A673 (cell line): ENCODE data around the gene ESPNL. TPM values are rescaled to one million over a fixed set of nuclear protein-coding genes. Genes with fewer than 3 reads are reported as not detected.

ENCODE experiments used
- BruUV-seq: library from RNA; stranded (reverse); fragments of 400-500 nt; replicated peaks from 2 replicates; lab custom pipeline; 2021; lab: Mats Ljungman, UMichigan
- CTCF ChIA-PET: fragments of 300-600 bp; sonication (Branson Sonifier 250); formaldehyde crosslinking; loops from one replicate; lab custom pipeline; 2022; ENCODE audit warnings: antibody characterized with exemption; lab: Charles Lee
- POLR2A ChIA-PET: fragments of 300-600 bp; sonication (Branson Sonifier 250); formaldehyde crosslinking; loops from one replicate; lab custom pipeline; 2022; ENCODE audit warnings: antibody characterized with exemption; ENCODE audit not compliant: low non-redundant PET; lab: Charles Lee
- DNase-seq: peaks from one replicate; pipeline ENCODE4 v3.0.0-alpha.2; 2015; ENCODE audit warnings: low spot score
- H3K27ac ChIP-seq: fragments of 200-600 bp; sonication (generic); 2 replicates; pipeline ENCODE4 v1.5.1; 2016; ENCODE audit warnings: mixed run types, low read depth, mild to moderate bottlenecking, mixed read lengths, antibody characterized with exemption, low read length; ENCODE audit not compliant: poor library complexity, severe bottlenecking
- H3K27me3 ChIP-seq: fragments of 200-600 bp; sonication (generic); replicated peaks from 2 replicates; pipeline ENCODE4 v1.6.1; 2017; ENCODE audit warnings: mixed run types, low read depth, mild to moderate bottlenecking, mixed read lengths, antibody characterized with exemption, low read length; ENCODE audit not compliant: insufficient read depth, poor library complexity
- H3K36me3 ChIP-seq: fragments of 200-600 bp; sonication (generic); 2 replicates; pipeline ENCODE4 v1.6.1; 2016; ENCODE audit warnings: mixed run types, mild to moderate bottlenecking, mixed read lengths, antibody characterized with exemption, low read length; ENCODE audit not compliant: insufficient read depth, poor library complexity, severe bottlenecking
- H3K4me1 ChIP-seq: fragments of 200-600 bp; sonication (generic); 2 replicates; pipeline ENCODE4 v1.6.1; 2017; ENCODE audit warnings: mixed run types, mild to moderate bottlenecking, mixed read lengths, antibody characterized with exemption, low read length; ENCODE audit not compliant: insufficient read depth, poor library complexity, severe bottlenecking
- H3K4me3 ChIP-seq: fragments of 200-600 bp; sonication (generic); 2 replicates; pipeline ENCODE4 v1.5.1; 2016; ENCODE audit warnings: low read depth, mixed run types, mild to moderate bottlenecking, mixed read lengths, low read length; ENCODE audit not compliant: poor library complexity, severe bottlenecking
- H3K9me3 ChIP-seq: fragments of 200-600 bp; sonication (generic); 2 replicates; pipeline ENCODE4 v1.6.1; 2016; ENCODE audit warnings: mixed run types, low read depth, mild to moderate bottlenecking, mixed read lengths, antibody characterized with exemption, low read length; ENCODE audit not compliant: poor library complexity, severe bottlenecking
- EZH2 ChIP-seq: fragments of 200-600 bp; sonication (generic); IDR thresholded peaks from 2 replicates; pipeline ENCODE4 v1.6.1; 2017; ENCODE audit warnings: borderline replicate concordance, low read depth, mild to moderate bottlenecking, mixed read lengths, antibody characterized with exemption, low read length; ENCODE audit not compliant: poor library complexity, severe bottlenecking
- intact Hi-C: fragments of 100-400 bp; cut with micrococcal nuclease; formaldehyde crosslinking; loops from one replicate; pipeline ENCODE4 v1.10.0; 2022; ENCODE audit not compliant: unreplicated experiment
- total RNA-seq: library from RNA; stranded (reverse); gene quantifications from 2 replicates; pipeline ENCODE4 v1.2.3, GENCODE V29; 2021
- TF ChIP-seq, protein P1 (sequence below): fragments of 300-800, 200-600 bp; sonication (generic); conservative IDR thresholded peaks from 2 replicates; pipeline ENCODE4 v1.5.1; 2017; ENCODE audit warnings: low read depth, mild to moderate bottlenecking, antibody characterized with exemption, low read length, moderate library complexity, mixed read lengths

The ESPNL gene
- total RNA-seq, 1 experiment from 2014 or later: 0.30 TPM

GRCh38 chr2:238142382-238143205, 42.5 kb downstream of the ESPNL start:
- Histone ChIP-seq H3K27ac (no peak overlapping the region), H3K27me3 (no peaks in the 10 kb centered on the region), H3K4me3 (no peak overlapping the region), H3K9me3 (no peaks in the 10 kb centered on the region), H3K4me1 (no peaks in the 10 kb centered on the region), H3K36me3 (no peaks in the 10 kb centered on the region)
- intact Hi-C loops: no loop called here
- POLR2A ChIA-PET: no interaction called here
- TF ChIP-seq EZH2: no peak
- TF ChIP-seq, protein P1, sequence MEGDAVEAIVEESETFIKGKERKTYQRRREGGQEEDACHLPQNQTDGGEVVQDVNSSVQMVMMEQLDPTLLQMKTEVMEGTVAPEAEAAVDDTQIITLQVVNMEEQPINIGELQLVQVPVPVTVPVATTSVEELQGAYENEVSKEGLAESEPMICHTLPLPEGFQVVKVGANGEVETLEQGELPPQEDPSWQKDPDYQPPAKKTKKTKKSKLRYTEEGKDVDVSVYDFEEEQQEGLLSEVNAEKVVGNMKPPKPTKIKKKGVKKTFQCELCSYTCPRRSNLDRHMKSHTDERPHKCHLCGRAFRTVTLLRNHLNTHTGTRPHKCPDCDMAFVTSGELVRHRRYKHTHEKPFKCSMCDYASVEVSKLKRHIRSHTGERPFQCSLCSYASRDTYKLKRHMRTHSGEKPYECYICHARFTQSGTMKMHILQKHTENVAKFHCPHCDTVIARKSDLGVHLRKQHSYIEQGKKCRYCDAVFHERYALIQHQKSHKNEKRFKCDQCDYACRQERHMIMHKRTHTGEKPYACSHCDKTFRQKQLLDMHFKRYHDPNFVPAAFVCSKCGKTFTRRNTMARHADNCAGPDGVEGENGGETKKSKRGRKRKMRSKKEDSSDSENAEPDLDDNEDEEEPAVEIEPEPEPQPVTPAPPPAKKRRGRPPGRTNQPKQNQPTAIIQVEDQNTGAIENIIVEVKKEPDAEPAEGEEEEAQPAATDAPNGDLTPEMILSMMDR: no peak
- CTCF ChIA-PET: no interaction called here
- BruUV-seq: no TSS peak
- no peak for DNase-seq

DNA sequence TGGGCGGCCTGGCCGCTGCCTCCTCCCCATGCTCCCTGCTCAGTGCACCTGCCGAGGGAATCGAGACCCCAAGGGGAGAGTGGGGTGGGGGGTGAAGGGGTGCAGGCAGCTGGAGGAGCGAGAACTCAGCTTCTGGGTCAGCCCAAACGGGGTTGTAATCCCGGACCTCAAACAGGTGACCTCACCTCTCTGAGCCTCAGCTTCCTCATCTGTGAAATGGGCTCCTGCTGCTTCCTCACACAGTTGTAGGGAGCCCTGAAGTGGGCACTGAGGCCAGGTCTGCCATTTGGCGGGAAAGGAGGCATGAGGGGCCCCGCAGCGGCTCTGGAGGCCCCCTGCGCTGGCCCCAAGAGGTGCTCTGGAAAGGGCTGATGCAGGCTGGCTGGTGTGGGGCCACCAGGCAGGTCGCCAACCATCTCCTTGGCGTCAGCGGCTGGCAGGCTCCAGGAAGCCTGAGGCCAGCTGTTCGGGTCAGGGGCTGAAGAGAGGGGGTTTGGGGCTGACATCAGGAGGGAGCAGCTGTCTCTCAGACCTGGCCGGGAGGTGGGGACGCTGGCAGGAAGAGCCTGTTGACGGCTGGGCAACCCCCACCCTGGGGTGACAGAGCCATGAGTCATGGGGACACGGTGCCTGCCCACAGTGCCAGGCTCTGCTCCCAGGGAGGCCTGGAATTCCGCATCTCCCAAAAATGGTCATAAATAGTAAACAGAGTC, 43.3 kb downstream of the ESPNL start:
- no peaks in the 10 kb centered on the region for H3K27me3 ChIP-seq
- no peaks in the 10 kb centered on the region for H3K9me3 ChIP-seq
- H3K4me3 ChIP-seq: no peak overlapping the region
- POLR2A ChIA-PET: no interaction called here
- CTCF ChIA-PET: no interaction called here
- H3K4me1 ChIP-seq: no peaks in the 10 kb centered on the region
- intact Hi-C loops: no loop called here
- H3K27ac ChIP-seq: no peak overlapping the region
- no peaks in the 10 kb centered on the region for H3K36me3 ChIP-seq
- DNase-seq: no peak
- no peak for TF ChIP-seq EZH2
- TF ChIP-seq, protein P1: no peak
- BruUV-seq: no TSS peak

GRCh38 chr2:238144262-238144661, 44.1 kb downstream of the ESPNL start:
- DNase-seq: peak; percentile 32
- H3K36me3 ChIP-seq: no peaks in the 10 kb centered on the region
- TF ChIP-seq, protein P1: no peak
- no peak for TF ChIP-seq EZH2
- intact Hi-C loops: no loop called here
- no peak overlapping the region for H3K4me3 ChIP-seq
- no peak overlapping the region for H3K27ac ChIP-seq
- ChIA-PET CTCF (no interaction called here), POLR2A (no interaction called here)
- no TSS peak for BruUV-seq
- H3K4me1 ChIP-seq: no peaks in the 10 kb centered on the region
- no peaks in the 10 kb centered on the region for H3K27me3 ChIP-seq
- no peaks in the 10 kb centered on the region for H3K9me3 ChIP-seq
